A673 (cell line): ENCODE results near the gene PTRH1. TPM values are rescaled to one million over a fixed set of nuclear protein-coding genes. Genes with fewer than 3 reads are reported as not detected.

Experiments used
- BruUV-seq: library from RNA; stranded (reverse); fragments of 400-500 nt; replicated peaks from 2 replicates; lab custom pipeline; 2021; lab: Mats Ljungman, UMichigan
- CTCF ChIA-PET: fragments of 300-600 bp; sonication (Branson Sonifier 250); formaldehyde crosslinking; loops from one replicate; lab custom pipeline; 2022; ENCODE audit warnings: antibody characterized with exemption; lab: Charles Lee
- POLR2A ChIA-PET: fragments of 300-600 bp; sonication (Branson Sonifier 250); formaldehyde crosslinking; loops from one replicate; lab custom pipeline; 2022; ENCODE audit warnings: antibody characterized with exemption; ENCODE audit not compliant: low non-redundant PET; lab: Charles Lee
- DNase-seq: peaks from one replicate; pipeline ENCODE4 v3.0.0-alpha.2; 2015; ENCODE audit warnings: low spot score
- H3K27ac ChIP-seq: fragments of 200-600 bp; sonication (generic); 2 replicates; pipeline ENCODE4 v1.5.1; 2016; ENCODE audit warnings: mixed run types, low read depth, mild to moderate bottlenecking, mixed read lengths, antibody characterized with exemption, low read length; ENCODE audit not compliant: poor library complexity, severe bottlenecking
- H3K27me3 ChIP-seq: fragments of 200-600 bp; sonication (generic); replicated peaks from 2 replicates; pipeline ENCODE4 v1.6.1; 2017; ENCODE audit warnings: mixed run types, low read depth, mild to moderate bottlenecking, mixed read lengths, antibody characterized with exemption, low read length; ENCODE audit not compliant: insufficient read depth, poor library complexity
- H3K36me3 ChIP-seq: fragments of 200-600 bp; sonication (generic); 2 replicates; pipeline ENCODE4 v1.6.1; 2016; ENCODE audit warnings: mixed run types, mild to moderate bottlenecking, mixed read lengths, antibody characterized with exemption, low read length; ENCODE audit not compliant: insufficient read depth, poor library complexity, severe bottlenecking
- H3K4me1 ChIP-seq: fragments of 200-600 bp; sonication (generic); 2 replicates; pipeline ENCODE4 v1.6.1; 2017; ENCODE audit warnings: mixed run types, mild to moderate bottlenecking, mixed read lengths, antibody characterized with exemption, low read length; ENCODE audit not compliant: insufficient read depth, poor library complexity, severe bottlenecking
- H3K4me3 ChIP-seq: fragments of 200-600 bp; sonication (generic); 2 replicates; pipeline ENCODE4 v1.5.1; 2016; ENCODE audit warnings: low read depth, mixed run types, mild to moderate bottlenecking, mixed read lengths, low read length; ENCODE audit not compliant: poor library complexity, severe bottlenecking
- H3K9me3 ChIP-seq: fragments of 200-600 bp; sonication (generic); 2 replicates; pipeline ENCODE4 v1.6.1; 2016; ENCODE audit warnings: mixed run types, low read depth, mild to moderate bottlenecking, mixed read lengths, antibody characterized with exemption, low read length; ENCODE audit not compliant: poor library complexity, severe bottlenecking
- CTCF ChIP-seq: fragments of 300-800, 200-600 bp; sonication (generic); conservative IDR thresholded peaks from 2 replicates; pipeline ENCODE4 v1.5.1; 2017; ENCODE audit warnings: low read depth, mild to moderate bottlenecking, antibody characterized with exemption, low read length, moderate library complexity, mixed read lengths
- EZH2 ChIP-seq: fragments of 200-600 bp; sonication (generic); IDR thresholded peaks from 2 replicates; pipeline ENCODE4 v1.6.1; 2017; ENCODE audit warnings: borderline replicate concordance, low read depth, mild to moderate bottlenecking, mixed read lengths, antibody characterized with exemption, low read length; ENCODE audit not compliant: poor library complexity, severe bottlenecking
- intact Hi-C: fragments of 100-400 bp; cut with micrococcal nuclease; formaldehyde crosslinking; loops from one replicate; pipeline ENCODE4 v1.10.0; 2022; ENCODE audit not compliant: unreplicated experiment
- total RNA-seq: library from RNA; stranded (reverse); gene quantifications from 2 replicates; pipeline ENCODE4 v1.2.3, GENCODE V29; 2021

The PTRH1 gene
- total RNA-seq, 1 experiment from 2014 or later, result 9.3 TPM

- BruUV-seq, result no TSS peak
- Histone ChIP-seq H3K27ac (no peak overlapping the region), H3K9me3 (no peaks in the 10 kb centered on the region), H3K27me3 (no peaks in the 10 kb centered on the region), H3K36me3 (no peaks in the 10 kb centered on the region), H3K4me1 (no peaks in the 10 kb centered on the region), H3K4me3 (no peak overlapping the region)
- POLR2A ChIA-PET, result no interaction called here
- DNase-seq, result no peak
- no peak for TF ChIP-seq CTCF
- intact Hi-C loops, result no loop called here
- CTCF ChIA-PET, result no interaction called here
Measured at GRCh38 chr9:127722055-127722745, 6.7 kb upstream of the PTRH1 start.

GRCh38 chr9:127721391-127721821 is 5.9 kb upstream of the PTRH1 start:
- BruUV-seq, result no TSS peak
- H3K9me3 ChIP-seq, result no peaks in the 10 kb centered on the region
- no peaks in the 10 kb centered on the region for H3K36me3 ChIP-seq
- ChIA-PET CTCF (no interaction called here), POLR2A (no interaction called here)
- H3K27me3 ChIP-seq, result no peaks in the 10 kb centered on the region
- intact Hi-C loops, result no loop called here
- DNase-seq, result no peak
- H3K4me1 ChIP-seq, result no peaks in the 10 kb centered on the region
- TF ChIP-seq EZH2, result no peak
- no peak for TF ChIP-seq CTCF
- no peak overlapping the region for H3K4me3 ChIP-seq
- H3K27ac ChIP-seq, result no peak overlapping the region

- no peak overlapping the region for H3K27ac ChIP-seq
- no peaks in the 10 kb centered on the region for H3K27me3 ChIP-seq
- DNase-seq, result no peak
- intact Hi-C loops, result no loop called here
- ChIA-PET POLR2A (no interaction called here), CTCF (no interaction called here)
- no peaks in the 10 kb centered on the region for H3K4me1 ChIP-seq
- TF ChIP-seq EZH2 (no peak), CTCF (no peak)
- H3K9me3 ChIP-seq, result no peaks in the 10 kb centered on the region
- H3K4me3 ChIP-seq, result no peak overlapping the region
- no peaks in the 10 kb centered on the region for H3K36me3 ChIP-seq
- BruUV-seq, result no TSS peak
Measured at GRCh38 chr9:127720865-127721227, 5.4 kb upstream of the PTRH1 start.
